Measurements from ENCODE around the gene TMEM126A. TPM values are rescaled to one million over a fixed set of nuclear protein-coding genes. Genes with fewer than 3 reads are reported as not detected.

The TMEM126A gene
- polyA plus RNA-seq, 10 donors, result 35.2 to 44.5 (median 37.9) TPM

GRCh38 chr11:85685125-85685819 lies 37.5 kb downstream of the TMEM126A start:
- peak in 2 of 3 donors; percentile 61 to 87 for DNase-seq

GRCh38 chr11:85685820-85686459 lies 38.2 kb downstream of the TMEM126A start, which contains the start of gene CCDC89:
TSS of gene CCDC89 (minus strand) at chr11:85686195. CDS start at chr11:85686130, 65 bp downstream.
- peak; percentile 87 to 95 (median 93) for DNase-seq

GRCh38 chr11:85694385-85694980 lies 46.7 kb downstream of the TMEM126A start:
- DNase-seq, result peak in 2 of 3 donors; percentile 24 to 39

GRCh38 chr11:85695546-85695945 lies 47.8 kb downstream of the TMEM126A start:
- no peak for DNase-seq

- DNase-seq, result no peak
These were observed 50.0 kb downstream of the TMEM126A start for GRCh38 chr11:85697747-85698146.

GRCh38 chr11:85698195-85698594 lies 50.4 kb downstream of the TMEM126A start:
- no peak for DNase-seq

GRCh38 chr11:85699957-85700741 lies 52.4 kb downstream of the TMEM126A start:
- DNase-seq, result no peak

- DNase-seq, result no peak
These were observed 57.2 kb downstream of the TMEM126A start for GRCh38 chr11:85704967-85705366.

- DNase-seq, result no peak
These were observed 58.0 kb downstream of the TMEM126A start for GRCh38 chr11:85705800-85706199.

Other genes starting within 250 kb of the TMEM126A start
- 10 to 100 TPM in 5 of 10 donors, 1 to 10 TPM in 5; 7.0 to 15.2 (median 10.4) TPM for gene DLG2, start 20.6 kb upstream of the TMEM126A start, polyA plus RNA-seq (ENCODE audit: insufficient read length in 10 of 10)
- gene TMEM126B, start 19.4 kb upstream of the TMEM126A start, polyA plus RNA-seq (ENCODE audit: insufficient read length in 10 of 10), result 10 to 100 TPM; 39.2 to 51.0 (median 47.1) TPM
- gene CREBZF, start 17.2 kb downstream of the TMEM126A start, polyA plus RNA-seq (ENCODE audit: insufficient read length in 10 of 10), result 10 to 100 TPM; 38.5 to 71.7 (median 50.6) TPM
- 1 to 10 TPM; 1.1 to 2.5 (median 1.7) TPM for gene CCDC89, start 38.2 kb downstream of the TMEM126A start, polyA plus RNA-seq (ENCODE audit: insufficient read length in 10 of 10)
- 100 to 1,000 TPM in 4 of 10 donors, 10 to 100 TPM in 6; 48.8 to 134 (median 81.9) TPM for gene SYTL2, start 163.2 kb downstream of the TMEM126A start, polyA plus RNA-seq (ENCODE audit: insufficient read length in 10 of 10)
- gene CCDC83, start 207.4 kb downstream of the TMEM126A start, polyA plus RNA-seq (ENCODE audit: insufficient read length in 10 of 10), result not detected

All from muscle of back (tissue), 11 donors.